Measurements from ENCODE around the gene C14orf180.
"Not testable (repeated sequence)": the region's sequence is repeated elsewhere in the genome, so short reads cannot be mapped to it uniquely, and the experiment has no call there.

Gene C14orf180

GRCh38 chr14:104576970-104577332, 2.6 kb upstream of the C14orf180 start:
- H3K9me3 Mint-ChIP-seq: no peaks in the 10 kb centered on the region
- no peak overlapping the region for H3K27ac Mint-ChIP-seq

DNA sequence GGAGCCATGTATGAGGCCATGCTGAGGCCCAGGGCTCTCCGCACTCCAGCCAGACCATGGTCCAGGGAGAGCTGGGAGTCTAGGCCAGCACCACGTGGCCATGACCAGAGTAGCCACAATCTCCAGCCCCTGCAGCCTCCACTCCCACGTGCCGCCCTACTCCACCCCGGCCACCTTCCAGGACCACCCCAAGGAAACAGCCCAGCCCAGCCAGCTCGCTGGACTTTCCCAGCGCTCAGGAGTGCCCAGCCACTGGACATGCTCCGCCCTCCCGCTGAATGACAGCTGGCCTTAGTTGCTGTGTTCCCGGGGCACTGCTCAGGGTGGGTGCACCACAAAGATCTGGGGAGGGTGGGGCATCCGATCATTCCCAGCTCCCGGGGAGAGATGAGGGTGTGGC, 2.1 kb upstream of the C14orf180 start:
- Mint-ChIP-seq H3K9me3 (no peaks in the 10 kb centered on the region), H3K4me1 (ENCODE audit: low read depth) (no peaks in the 10 kb centered on the region), H3K27me3 (no peaks in the 10 kb centered on the region), H3K4me3 (no peak overlapping the region), H3K27ac (no peak overlapping the region), H3K36me3 (ENCODE audit: low read depth) (no peaks in the 10 kb centered on the region)
- DNase-seq: no peak

More at GRCh38 chr14:104576970-104577332, 2.6 kb upstream of the C14orf180 start:
- no peaks in the 10 kb centered on the region for H3K4me1 Mint-ChIP-seq (ENCODE audit: low read depth)
- DNase-seq: no peak
- no peak overlapping the region for H3K4me3 Mint-ChIP-seq
- H3K27me3 Mint-ChIP-seq: no peaks in the 10 kb centered on the region
- H3K36me3 Mint-ChIP-seq (ENCODE audit: low read depth): no peaks in the 10 kb centered on the region

- H3K36me3 Mint-ChIP-seq (ENCODE audit: low read depth): no peaks in the 10 kb centered on the region
- no peaks in the 10 kb centered on the region for H3K9me3 Mint-ChIP-seq
- no peak overlapping the region for H3K27ac Mint-ChIP-seq
- H3K27me3 Mint-ChIP-seq: no peaks in the 10 kb centered on the region
- no peak overlapping the region for H3K4me3 Mint-ChIP-seq
- DNase-seq: no peak
- no peaks in the 10 kb centered on the region for H3K4me1 Mint-ChIP-seq (ENCODE audit: low read depth)
Observed at GRCh38 chr14:104577847-104578301, 1.7 kb upstream of the C14orf180 start.

GRCh38 chr14:104578321-104578720, 1.2 kb upstream of the C14orf180 start:
- Mint-ChIP-seq H3K4me1 (ENCODE audit: low read depth) (no peaks in the 10 kb centered on the region), H3K27me3 (no peaks in the 10 kb centered on the region), H3K9me3 (no peaks in the 10 kb centered on the region), H3K27ac (no peak overlapping the region), H3K4me3 (no peak overlapping the region), H3K36me3 (ENCODE audit: low read depth) (no peaks in the 10 kb centered on the region)
- no peak for DNase-seq

- H3K27ac Mint-ChIP-seq; H3K27me3 Mint-ChIP-seq; H3K9me3 Mint-ChIP-seq; H3K4me3 Mint-ChIP-seq; H3K4me1 Mint-ChIP-seq (ENCODE audit: low read depth); H3K36me3 Mint-ChIP-seq (ENCODE audit: low read depth); DNase-seq: not testable (repeated sequence)
Observed at GRCh38 chr14:104579939-104580338, 375 bp downstream of the C14orf180 start.

- no peaks in the 10 kb centered on the region for H3K9me3 Mint-ChIP-seq
- DNase-seq: no peak
- H3K27ac Mint-ChIP-seq: no peak overlapping the region
- no peak overlapping the region for H3K4me3 Mint-ChIP-seq
- no peaks in the 10 kb centered on the region for H3K4me1 Mint-ChIP-seq (ENCODE audit: low read depth)
- no peaks in the 10 kb centered on the region for H3K36me3 Mint-ChIP-seq (ENCODE audit: low read depth)
- H3K27me3 Mint-ChIP-seq: no peaks in the 10 kb centered on the region
Observed at GRCh38 chr14:104580961-104581360, 1.4 kb downstream of the C14orf180 start.

DNA sequence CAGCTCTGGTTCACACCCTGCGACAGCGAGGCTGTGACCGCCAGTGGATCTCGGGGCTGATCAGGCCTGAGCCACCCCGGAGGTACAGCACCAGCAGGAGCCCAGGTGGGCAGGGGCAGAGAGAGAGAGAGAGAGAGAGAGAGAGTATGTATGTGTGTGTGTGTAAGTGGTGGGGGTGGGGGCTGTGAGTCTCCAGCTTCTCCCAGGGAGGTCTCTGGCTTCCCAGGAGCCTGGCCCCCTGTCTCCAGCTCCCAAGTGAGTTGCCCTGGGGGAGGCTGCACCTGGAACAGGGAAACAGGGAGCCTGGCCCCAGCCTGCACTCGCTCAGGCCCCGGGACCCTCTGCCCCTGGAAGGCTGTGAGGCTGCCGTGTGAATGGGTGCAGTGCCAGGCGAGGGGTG, 2.0 kb downstream of the C14orf180 start:
- DNase-seq: no peak
- Mint-ChIP-seq H3K36me3 (ENCODE audit: low read depth) (no peaks in the 10 kb centered on the region), H3K27me3 (no peaks in the 10 kb centered on the region), H3K9me3 (no peaks in the 10 kb centered on the region), H3K4me1 (ENCODE audit: low read depth) (no peaks in the 10 kb centered on the region), H3K27ac (no peak overlapping the region), H3K4me3 (no peak overlapping the region)

- Mint-ChIP-seq H3K4me1 (ENCODE audit: low read depth) (no peaks in the 10 kb centered on the region), H3K27me3 (no peaks in the 10 kb centered on the region), H3K9me3 (no peaks in the 10 kb centered on the region), H3K36me3 (ENCODE audit: low read depth) (no peaks in the 10 kb centered on the region), H3K27ac (no peak overlapping the region), H3K4me3 (no peak overlapping the region)
- DNase-seq: no peak
Observed at GRCh38 chr14:104582005-104582404, 2.4 kb downstream of the C14orf180 start.

DNA sequence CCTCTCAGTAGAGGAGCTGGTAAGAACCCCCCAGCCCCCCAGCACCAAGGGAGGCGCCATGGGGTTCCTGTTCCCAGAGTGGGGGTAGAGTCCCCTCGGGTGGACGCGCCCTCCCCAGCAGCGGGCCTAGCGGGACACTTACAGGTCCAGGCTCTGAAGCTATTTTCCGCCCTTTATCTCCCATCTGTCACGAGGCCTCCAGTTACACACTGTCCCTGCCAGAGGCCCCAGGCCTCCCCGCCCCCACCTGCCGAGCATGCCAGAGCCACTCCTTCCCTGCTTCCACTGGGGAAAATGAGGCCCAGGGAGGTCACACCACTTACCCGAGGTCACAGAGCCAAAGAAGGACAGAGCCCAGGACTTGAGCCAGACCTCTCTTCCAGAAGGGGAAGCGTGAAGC, 3.1 kb downstream of the C14orf180 start:
- no peak for DNase-seq
- Mint-ChIP-seq H3K4me3 (no peak overlapping the region), H3K4me1 (ENCODE audit: low read depth) (no peaks in the 10 kb centered on the region), H3K27ac (no peak overlapping the region), H3K36me3 (ENCODE audit: low read depth) (no peaks in the 10 kb centered on the region), H3K9me3 (no peaks in the 10 kb centered on the region), H3K27me3 (no peaks in the 10 kb centered on the region)

- Mint-ChIP-seq H3K9me3 (no peaks in the 10 kb centered on the region), H3K27ac (no peak overlapping the region), H3K27me3 (no peaks in the 10 kb centered on the region), H3K4me3 (no peak overlapping the region), H3K4me1 (ENCODE audit: low read depth) (no peaks in the 10 kb centered on the region), H3K36me3 (ENCODE audit: low read depth) (no peaks in the 10 kb centered on the region)
- DNase-seq: no peak
Observed at GRCh38 chr14:104583424-104584306, 4.1 kb downstream of the C14orf180 start.

- DNase-seq: no peak
- Mint-ChIP-seq H3K36me3 (ENCODE audit: low read depth) (no peaks in the 10 kb centered on the region), H3K27ac (no peak overlapping the region), H3K4me1 (ENCODE audit: low read depth) (no peaks in the 10 kb centered on the region), H3K27me3 (no peaks in the 10 kb centered on the region), H3K4me3 (no peak overlapping the region), H3K9me3 (no peaks in the 10 kb centered on the region)
Observed at GRCh38 chr14:104584557-104584956, 5.0 kb downstream of the C14orf180 start.

DNA sequence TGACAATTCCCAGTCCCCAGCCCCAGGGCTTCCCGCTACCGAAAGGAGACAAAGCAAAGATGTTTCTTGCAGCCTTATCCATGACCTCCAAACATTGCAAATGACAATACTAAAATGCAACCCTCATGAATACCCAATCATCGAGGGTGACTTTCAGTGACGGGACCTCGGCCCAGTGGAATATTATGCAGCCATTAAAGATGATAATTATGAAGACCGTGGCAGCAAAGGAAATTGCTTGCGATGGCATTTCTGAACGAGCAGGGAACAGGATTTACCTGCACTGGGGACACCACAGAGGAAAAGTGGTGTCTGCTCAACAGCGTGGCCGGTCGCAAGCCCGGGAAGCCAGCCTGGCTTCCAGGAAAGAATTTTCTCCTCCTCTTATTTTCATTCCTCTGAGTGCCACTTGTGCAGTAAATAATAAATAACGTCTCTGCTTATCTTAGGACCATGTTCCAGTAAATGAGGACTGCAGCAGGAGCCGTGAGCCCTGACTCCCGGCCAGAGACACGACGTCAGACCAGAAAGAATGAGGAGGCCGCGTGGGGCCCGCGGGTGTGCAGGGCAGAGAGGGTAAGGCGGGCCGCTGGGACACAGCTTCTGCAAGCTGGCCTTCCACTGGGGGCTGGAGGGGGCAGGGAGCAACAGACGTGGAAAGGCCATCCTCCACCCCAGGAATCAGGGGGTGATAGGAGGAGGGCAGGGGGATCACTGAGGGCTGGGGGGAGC, 6.6 kb downstream of the C14orf180 start:
- H3K36me3 Mint-ChIP-seq (ENCODE audit: low read depth): no peaks in the 10 kb centered on the region
- H3K27me3 Mint-ChIP-seq: no peaks in the 10 kb centered on the region
- DNase-seq: no peak
- no peaks in the 10 kb centered on the region for H3K9me3 Mint-ChIP-seq
- no peaks in the 10 kb centered on the region for H3K4me1 Mint-ChIP-seq (ENCODE audit: low read depth)
- no peak overlapping the region for H3K27ac Mint-ChIP-seq
- no peak overlapping the region for H3K4me3 Mint-ChIP-seq

GRCh38 chr14:104586832-104587620, 7.5 kb downstream of the C14orf180 start:
- no peak overlapping the region for H3K27ac Mint-ChIP-seq
- no peak for DNase-seq
- no peak overlapping the region for H3K4me3 Mint-ChIP-seq
- no peaks in the 10 kb centered on the region for H3K36me3 Mint-ChIP-seq (ENCODE audit: low read depth)
- H3K4me1 Mint-ChIP-seq (ENCODE audit: low read depth): no peaks in the 10 kb centered on the region
- no peaks in the 10 kb centered on the region for H3K27me3 Mint-ChIP-seq
- H3K9me3 Mint-ChIP-seq: no peaks in the 10 kb centered on the region

DNA sequence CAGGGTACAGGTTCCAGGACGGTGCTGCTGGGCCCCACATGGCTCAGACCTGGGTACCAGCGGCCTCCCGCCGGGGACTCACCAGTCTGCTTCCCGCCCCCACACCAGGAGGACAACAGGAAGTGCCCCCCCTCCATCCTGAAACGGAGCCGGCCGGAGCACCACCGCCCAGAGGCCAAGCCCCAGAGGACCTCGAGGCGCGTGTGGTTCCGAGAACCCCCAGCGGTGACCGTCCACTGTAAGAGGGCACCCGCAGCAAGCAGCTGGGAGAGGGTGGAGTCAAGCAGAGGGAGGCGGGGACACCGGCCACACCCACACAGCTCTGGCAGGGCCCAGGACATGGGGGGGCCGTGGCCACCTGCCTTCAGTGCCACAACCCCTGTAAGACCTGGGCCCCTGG, 8.1 kb downstream of the C14orf180 start:
- H3K4me1 Mint-ChIP-seq (ENCODE audit: low read depth): no peaks in the 10 kb centered on the region
- H3K9me3 Mint-ChIP-seq: no peaks in the 10 kb centered on the region
- DNase-seq: no peak
- H3K4me3 Mint-ChIP-seq: no peak overlapping the region
- H3K36me3 Mint-ChIP-seq (ENCODE audit: low read depth): no peaks in the 10 kb centered on the region
- H3K27me3 Mint-ChIP-seq: peaks cover 3% of the 10 kb centered on the region
- no peak overlapping the region for H3K27ac Mint-ChIP-seq

All from activated T-cell treated with anti-CD3 and anti-CD28 coated beads, Interleukin-2, amount 50 U/mL, for 24 hours (primary cell).